Effector memory CD4-positive, alpha-beta T cell (primary cell): ENCODE data around the gene OSBPL5.

ENCODE experiments used
- DNase-seq, 3 donors: peaks; one replicate each; pipeline ENCODE4 v3.0.0-alpha.2; 2020
- H3K27ac ChIP-seq: 2 replicates; pipeline ENCODE4 v1.7.0; 2013; ENCODE audit warnings: mild to moderate bottlenecking, low read length, moderate library complexity; ENCODE audit not compliant: insufficient read depth, poor library complexity, severe bottlenecking
- H3K27me3 ChIP-seq: replicated peaks from 2 replicates; pipeline ENCODE4 v1.7.0; 2013; ENCODE audit warnings: mild to moderate bottlenecking, low read length; ENCODE audit not compliant: insufficient read depth, control insufficient read depth, poor library complexity, severe bottlenecking
- H3K36me3 ChIP-seq: 2 replicates; pipeline ENCODE4 v1.7.0; 2013; ENCODE audit warnings: mild to moderate bottlenecking, low read length, moderate library complexity; ENCODE audit not compliant: control insufficient read depth, insufficient read depth
- H3K4me1 ChIP-seq: 2 replicates; pipeline ENCODE4 v1.7.0; 2013; ENCODE audit warnings: low read length, mild to moderate bottlenecking; ENCODE audit not compliant: control insufficient read depth, insufficient read depth, poor library complexity, severe bottlenecking
- H3K4me3 ChIP-seq: 2 replicates; pipeline ENCODE4 v1.7.0; 2013; ENCODE audit warnings: low read length, low read depth, mild to moderate bottlenecking; ENCODE audit not compliant: insufficient read depth, poor library complexity, severe bottlenecking
- H3K9me3 ChIP-seq: 2 replicates; pipeline ENCODE4 v1.7.0; 2013; ENCODE audit warnings: mild to moderate bottlenecking, low read length, moderate library complexity; ENCODE audit not compliant: control insufficient read depth

The OSBPL5 gene

GRCh38 chr11:3162410-3163240 is 2.5 kb downstream of the OSBPL5 start:
- DNase-seq, result no peak
- H3K36me3 ChIP-seq, result no peaks in the 10 kb centered on the region
- H3K4me3 ChIP-seq, result no peak overlapping the region
- H3K4me1 ChIP-seq, result peaks cover 18% of the 10 kb centered on the region
- no peaks in the 10 kb centered on the region for H3K27me3 ChIP-seq
- H3K27ac ChIP-seq, result no peak overlapping the region
- no peaks in the 10 kb centered on the region for H3K9me3 ChIP-seq

- no peaks in the 10 kb centered on the region for H3K36me3 ChIP-seq
- no peaks in the 10 kb centered on the region for H3K27me3 ChIP-seq
- H3K9me3 ChIP-seq, result no peaks in the 10 kb centered on the region
- no peak for DNase-seq
- peaks cover 18% of the 10 kb centered on the region for H3K4me1 ChIP-seq
- no peak overlapping the region for H3K27ac ChIP-seq
- no peak overlapping the region for H3K4me3 ChIP-seq
Measured at GRCh38 chr11:3161720-3162409, 3.2 kb downstream of the OSBPL5 start.

- H3K4me1 ChIP-seq, result peaks cover 16% of the 10 kb centered on the region
- no peaks in the 10 kb centered on the region for H3K27me3 ChIP-seq
- H3K36me3 ChIP-seq, result no peaks in the 10 kb centered on the region
- H3K27ac ChIP-seq, result no peak overlapping the region
- no peak for DNase-seq
- H3K9me3 ChIP-seq, result no peaks in the 10 kb centered on the region
- no peak overlapping the region for H3K4me3 ChIP-seq
Measured at GRCh38 chr11:3161309-3161708, 3.8 kb downstream of the OSBPL5 start.

- no peaks in the 10 kb centered on the region for H3K27me3 ChIP-seq
- no peaks in the 10 kb centered on the region for H3K36me3 ChIP-seq
- no peak overlapping the region for H3K27ac ChIP-seq
- H3K4me3 ChIP-seq, result no peak overlapping the region
- peaks cover 8% of the 10 kb centered on the region for H3K4me1 ChIP-seq
- DNase-seq, result no peak
- no peaks in the 10 kb centered on the region for H3K9me3 ChIP-seq
Measured at GRCh38 chr11:3160252-3161031, 4.7 kb downstream of the OSBPL5 start.

GRCh38 chr11:3159296-3160190 is 5.6 kb downstream of the OSBPL5 start:
- H3K27ac ChIP-seq, result no peak overlapping the region
- DNase-seq, result no peak
- no peaks in the 10 kb centered on the region for H3K36me3 ChIP-seq
- no peak overlapping the region for H3K4me3 ChIP-seq
- peaks cover 6% of the 10 kb centered on the region for H3K4me1 ChIP-seq
- H3K9me3 ChIP-seq, result no peaks in the 10 kb centered on the region
- no peaks in the 10 kb centered on the region for H3K27me3 ChIP-seq

- no peak overlapping the region for H3K4me3 ChIP-seq
- no peaks in the 10 kb centered on the region for H3K27me3 ChIP-seq
- H3K27ac ChIP-seq, result no peak overlapping the region
- H3K4me1 ChIP-seq, result peaks cover 3% of the 10 kb centered on the region
- no peaks in the 10 kb centered on the region for H3K36me3 ChIP-seq
- no peak for DNase-seq
- H3K9me3 ChIP-seq, result no peaks in the 10 kb centered on the region
Measured at GRCh38 chr11:3158821-3159220, 6.3 kb downstream of the OSBPL5 start.

- Histone ChIP-seq H3K9me3 (no peaks in the 10 kb centered on the region), H3K4me3 (no peak overlapping the region), H3K27me3 (no peaks in the 10 kb centered on the region), H3K36me3 (no peaks in the 10 kb centered on the region), H3K4me1 (no peaks in the 10 kb centered on the region), H3K27ac (no peak overlapping the region)
- DNase-seq, result no peak
Measured at GRCh38 chr11:3158131-3158591, 6.9 kb downstream of the OSBPL5 start.

- no peaks in the 10 kb centered on the region for H3K27me3 ChIP-seq
- H3K4me3 ChIP-seq, result no peak overlapping the region
- DNase-seq, result no peak
- H3K4me1 ChIP-seq, result no peaks in the 10 kb centered on the region
- no peaks in the 10 kb centered on the region for H3K36me3 ChIP-seq
- H3K27ac ChIP-seq, result no peak overlapping the region
- H3K9me3 ChIP-seq, result no peaks in the 10 kb centered on the region
Measured at GRCh38 chr11:3157381-3158130, 7.6 kb downstream of the OSBPL5 start.
